HepG2 (cell line): ENCODE data around the gene FAM117A. TPM values are rescaled to one million over a fixed set of nuclear protein-coding genes. Genes with fewer than 3 reads are reported as not detected.

Experiments
- ATM ChIP-seq: fragments of 450-650 bp; IDR thresholded peaks from 2 replicates; pipeline ENCODE4 v1.7.1; 2017; ENCODE audit warnings: mild to moderate bottlenecking, borderline replicate concordance
- FOSL2 ChIP-seq: sonication (generic); formaldehyde crosslinking; IDR thresholded peaks from 2 replicates; pipeline ENCODE4 v1.4.0; 2020; ENCODE audit warnings: missing genetic modification reagents
- FOXK1 ChIP-seq: sonication (generic); formaldehyde crosslinking; IDR thresholded peaks from 2 replicates; pipeline ENCODE4 v1.4.0; 2020; ENCODE audit warnings: low read depth, missing genetic modification reagents, borderline replicate concordance
- HNF1B ChIP-seq: sonication (generic); formaldehyde crosslinking; IDR thresholded peaks from 2 replicates; pipeline ENCODE4 v1.5.1; 2020; ENCODE audit warnings: mild to moderate bottlenecking, moderate library complexity, missing genetic modification reagents
- HOXA9 ChIP-seq: sonication (generic); formaldehyde crosslinking; IDR thresholded peaks from 2 replicates; pipeline ENCODE4 v1.8.1; 2022; ENCODE audit warnings: missing genetic modification reagents, mild to moderate bottlenecking, moderate library complexity, borderline replicate concordance
- JUNB ChIP-seq: sonication (generic); formaldehyde crosslinking; IDR thresholded peaks from 2 replicates; pipeline ENCODE4 v1.8.0; 2022; ENCODE audit warnings: missing genetic modification reagents, mild to moderate bottlenecking, borderline replicate concordance
- KDM6A ChIP-seq: IDR thresholded peaks from 2 replicates; pipeline ENCODE4 v1.6.1; 2016; ENCODE audit warnings: low read depth
- MEF2D ChIP-seq: sonication (generic); formaldehyde crosslinking; IDR thresholded peaks from 2 replicates; pipeline ENCODE4 v1.5.1; 2020; ENCODE audit warnings: mild to moderate bottlenecking, missing genetic modification reagents
- MXD3 ChIP-seq: IDR thresholded peaks from 2 replicates; pipeline ENCODE4 v1.6.1; 2016; ENCODE audit warnings: mild to moderate bottlenecking, missing biosample characterization, missing genetic modification reagents
- SKI ChIP-seq: fragments of 450-650 bp; IDR thresholded peaks from one replicate; pipeline ENCODE4 v1.6.1; 2018; ENCODE audit warnings: mild to moderate bottlenecking; ENCODE audit not compliant: partially characterized antibody
- ZNF138 ChIP-seq: sonication (generic); formaldehyde crosslinking; IDR thresholded peaks from 2 replicates; pipeline ENCODE4 v1.5.0; 2020; ENCODE audit warnings: mild to moderate bottlenecking, low read depth, missing genetic modification reagents
- ZNF737 ChIP-seq: sonication (generic); formaldehyde crosslinking; IDR thresholded peaks from 2 replicates; pipeline ENCODE4 v1.5.0; 2020; ENCODE audit warnings: missing genetic modification reagents, mild to moderate bottlenecking, borderline replicate concordance
- ZNF761 ChIP-seq: sonication (generic); formaldehyde crosslinking; conservative IDR thresholded peaks from 2 replicates; pipeline ENCODE4 v1.4.0; 2020; ENCODE audit warnings: mild to moderate bottlenecking, missing genetic modification reagents
- ZNF782 ChIP-seq: sonication (generic); formaldehyde crosslinking; IDR thresholded peaks from 2 replicates; pipeline ENCODE4 v1.4.0; 2020; ENCODE audit warnings: missing genetic modification reagents, mild to moderate bottlenecking, borderline replicate concordance
- polyA plus RNA-seq, 8 experiments: library from polyadenylated mRNA; depleted of rRNA in 3 of 8; stranded (reverse) in 7 of 8; unstranded in 1 of 8; fragments of >200 nt; fragmentation: Illumina TruSeq in 4 of 8; extraction: Trizol in 4 of 8; gene quantifications; 2 replicates each; pipeline versions ENCODE4 v1.2.1 to v1.2.3, GENCODE V29; 2011 to 2016; ENCODE audit warnings: low read depth in 4 of 8, missing spikeins in 1 of 8, mixed read lengths in 1 of 8; ENCODE audit not compliant: insufficient read depth in 1 of 8
- total RNA-seq, 5 experiments: library from RNA; depleted of rRNA; stranded (reverse); fragments of >200 nt; fragmentation: Illumina TruSeq; extraction: Trizol; gene quantifications; 2 replicates each; pipeline ENCODE4 v1.2.3, GENCODE V29; 2016; ENCODE audit warnings: low read depth in 1 of 5
- TF ChIP-seq, protein P1 (sequence below): sonication (generic); formaldehyde crosslinking; IDR thresholded peaks from 2 replicates; pipeline ENCODE4 v1.4.0; 2020; ENCODE audit warnings: missing genetic modification reagents, borderline replicate concordance
- TF ChIP-seq, protein P2 (sequence below): sonication (generic); formaldehyde crosslinking; conservative IDR thresholded peaks from 2 replicates; pipeline ENCODE4 v1.4.0; 2020; ENCODE audit warnings: missing genetic modification reagents
- TF ChIP-seq, protein P3 (sequence below): sonication (generic); formaldehyde crosslinking; IDR thresholded peaks from 2 replicates; pipeline ENCODE4 v1.4.0; 2020; ENCODE audit warnings: mild to moderate bottlenecking, missing genetic modification reagents

FAM117A gene
- total and polyA plus RNA-seq, 2 of the 13 experiments (the other 11 are each of a cell fraction or from before 2014, with no cell fraction given), result 12.1 to 19.8 TPM

- TF ChIP-seq, protein P1, sequence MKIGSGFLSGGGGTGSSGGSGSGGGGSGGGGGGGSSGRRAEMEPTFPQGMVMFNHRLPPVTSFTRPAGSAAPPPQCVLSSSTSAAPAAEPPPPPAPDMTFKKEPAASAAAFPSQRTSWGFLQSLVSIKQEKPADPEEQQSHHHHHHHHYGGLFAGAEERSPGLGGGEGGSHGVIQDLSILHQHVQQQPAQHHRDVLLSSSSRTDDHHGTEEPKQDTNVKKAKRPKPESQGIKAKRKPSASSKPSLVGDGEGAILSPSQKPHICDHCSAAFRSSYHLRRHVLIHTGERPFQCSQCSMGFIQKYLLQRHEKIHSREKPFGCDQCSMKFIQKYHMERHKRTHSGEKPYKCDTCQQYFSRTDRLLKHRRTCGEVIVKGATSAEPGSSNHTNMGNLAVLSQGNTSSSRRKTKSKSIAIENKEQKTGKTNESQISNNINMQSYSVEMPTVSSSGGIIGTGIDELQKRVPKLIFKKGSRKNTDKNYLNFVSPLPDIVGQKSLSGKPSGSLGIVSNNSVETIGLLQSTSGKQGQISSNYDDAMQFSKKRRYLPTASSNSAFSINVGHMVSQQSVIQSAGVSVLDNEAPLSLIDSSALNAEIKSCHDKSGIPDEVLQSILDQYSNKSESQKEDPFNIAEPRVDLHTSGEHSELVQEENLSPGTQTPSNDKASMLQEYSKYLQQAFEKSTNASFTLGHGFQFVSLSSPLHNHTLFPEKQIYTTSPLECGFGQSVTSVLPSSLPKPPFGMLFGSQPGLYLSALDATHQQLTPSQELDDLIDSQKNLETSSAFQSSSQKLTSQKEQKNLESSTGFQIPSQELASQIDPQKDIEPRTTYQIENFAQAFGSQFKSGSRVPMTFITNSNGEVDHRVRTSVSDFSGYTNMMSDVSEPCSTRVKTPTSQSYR, result peak; percentile 65; the same call in 1 of the 2 replicates
- TF ChIP-seq ZNF782, result no peak
- no peak for TF ChIP-seq SKI
- no peak for TF ChIP-seq HNF1B (CRISPR knock-in tag)
- TF ChIP-seq MXD3 (CRISPR knock-in tag), result 0 out of 2 replicates have a peak, but pooled peaks have one; percentile 10
- no peak for TF ChIP-seq ZNF761 (CRISPR knock-in tag)
- no peak for TF ChIP-seq ATM
- no peak for TF ChIP-seq ZNF138 (CRISPR knock-in tag)
- TF ChIP-seq, protein P2, sequence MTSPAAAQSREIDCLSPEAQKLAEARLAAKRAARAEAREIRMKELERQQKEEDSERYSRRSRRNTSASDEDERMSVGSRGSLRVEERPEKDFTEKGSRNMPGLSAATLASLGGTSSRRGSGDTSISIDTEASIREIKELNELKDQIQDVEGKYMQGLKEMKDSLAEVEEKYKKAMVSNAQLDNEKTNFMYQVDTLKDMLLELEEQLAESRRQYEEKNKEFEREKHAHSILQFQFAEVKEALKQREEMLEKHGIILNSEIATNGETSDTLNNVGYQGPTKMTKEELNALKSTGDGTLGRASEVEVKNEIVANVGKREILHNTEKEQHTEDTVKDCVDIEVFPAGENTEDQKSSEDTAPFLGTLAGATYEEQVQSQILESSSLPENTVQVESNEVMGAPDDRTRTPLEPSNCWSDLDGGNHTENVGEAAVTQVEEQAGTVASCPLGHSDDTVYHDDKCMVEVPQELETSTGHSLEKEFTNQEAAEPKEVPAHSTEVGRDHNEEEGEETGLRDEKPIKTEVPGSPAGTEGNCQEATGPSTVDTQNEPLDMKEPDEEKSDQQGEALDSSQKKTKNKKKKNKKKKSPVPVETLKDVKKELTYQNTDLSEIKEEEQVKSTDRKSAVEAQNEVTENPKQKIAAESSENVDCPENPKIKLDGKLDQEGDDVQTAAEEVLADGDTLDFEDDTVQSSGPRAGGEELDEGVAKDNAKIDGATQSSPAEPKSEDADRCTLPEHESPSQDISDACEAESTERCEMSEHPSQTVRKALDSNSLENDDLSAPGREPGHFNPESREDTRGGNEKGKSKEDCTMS, result no peak
- TF ChIP-seq KDM6A (CRISPR knock-in tag), result no peak
- no peak for TF ChIP-seq FOXK1
- no peak for TF ChIP-seq JUNB (CRISPR knock-in tag)
- no peak for TF ChIP-seq MEF2D (CRISPR knock-in tag)
- TF ChIP-seq FOSL2 (CRISPR knock-in tag), result no peak
- no peak for TF ChIP-seq ZNF737
- TF ChIP-seq, protein P3, sequence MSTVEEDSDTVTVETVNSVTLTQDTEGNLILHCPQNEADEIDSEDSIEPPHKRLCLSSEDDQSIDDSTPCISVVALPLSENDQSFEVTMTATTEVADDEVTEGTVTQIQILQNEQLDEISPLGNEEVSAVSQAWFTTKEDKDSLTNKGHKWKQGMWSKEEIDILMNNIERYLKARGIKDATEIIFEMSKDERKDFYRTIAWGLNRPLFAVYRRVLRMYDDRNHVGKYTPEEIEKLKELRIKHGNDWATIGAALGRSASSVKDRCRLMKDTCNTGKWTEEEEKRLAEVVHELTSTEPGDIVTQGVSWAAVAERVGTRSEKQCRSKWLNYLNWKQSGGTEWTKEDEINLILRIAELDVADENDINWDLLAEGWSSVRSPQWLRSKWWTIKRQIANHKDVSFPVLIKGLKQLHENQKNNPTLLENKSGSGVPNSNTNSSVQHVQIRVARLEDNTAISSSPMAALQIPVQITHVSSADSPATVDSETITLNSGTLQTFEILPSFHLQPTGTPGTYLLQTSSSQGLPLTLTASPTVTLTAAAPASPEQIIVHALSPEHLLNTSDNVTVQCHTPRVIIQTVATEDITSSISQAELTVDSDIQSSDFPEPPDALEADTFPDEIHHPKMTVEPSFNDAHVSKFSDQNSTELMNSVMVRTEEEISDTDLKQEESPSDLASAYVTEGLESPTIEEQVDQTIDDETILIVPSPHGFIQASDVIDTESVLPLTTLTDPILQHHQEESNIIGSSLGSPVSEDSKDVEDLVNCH, result no peak; the same call in 1 of the 2 replicates
- TF ChIP-seq HOXA9 (CRISPR knock-in tag), result no peak; the same call in 1 of the 2 replicates
Measured at GRCh38 chr17:49677134-49677932, 86.6 kb downstream of the FAM117A start (continued).
